NCI-H1436 (cell line): ENCODE results near the gene UQCC5.

Source experiments
- DNase-seq: peaks from one replicate; lab custom pipeline; 2025; lab: John Stamatoyannopoulos, UW

The UQCC5 gene

DNA sequence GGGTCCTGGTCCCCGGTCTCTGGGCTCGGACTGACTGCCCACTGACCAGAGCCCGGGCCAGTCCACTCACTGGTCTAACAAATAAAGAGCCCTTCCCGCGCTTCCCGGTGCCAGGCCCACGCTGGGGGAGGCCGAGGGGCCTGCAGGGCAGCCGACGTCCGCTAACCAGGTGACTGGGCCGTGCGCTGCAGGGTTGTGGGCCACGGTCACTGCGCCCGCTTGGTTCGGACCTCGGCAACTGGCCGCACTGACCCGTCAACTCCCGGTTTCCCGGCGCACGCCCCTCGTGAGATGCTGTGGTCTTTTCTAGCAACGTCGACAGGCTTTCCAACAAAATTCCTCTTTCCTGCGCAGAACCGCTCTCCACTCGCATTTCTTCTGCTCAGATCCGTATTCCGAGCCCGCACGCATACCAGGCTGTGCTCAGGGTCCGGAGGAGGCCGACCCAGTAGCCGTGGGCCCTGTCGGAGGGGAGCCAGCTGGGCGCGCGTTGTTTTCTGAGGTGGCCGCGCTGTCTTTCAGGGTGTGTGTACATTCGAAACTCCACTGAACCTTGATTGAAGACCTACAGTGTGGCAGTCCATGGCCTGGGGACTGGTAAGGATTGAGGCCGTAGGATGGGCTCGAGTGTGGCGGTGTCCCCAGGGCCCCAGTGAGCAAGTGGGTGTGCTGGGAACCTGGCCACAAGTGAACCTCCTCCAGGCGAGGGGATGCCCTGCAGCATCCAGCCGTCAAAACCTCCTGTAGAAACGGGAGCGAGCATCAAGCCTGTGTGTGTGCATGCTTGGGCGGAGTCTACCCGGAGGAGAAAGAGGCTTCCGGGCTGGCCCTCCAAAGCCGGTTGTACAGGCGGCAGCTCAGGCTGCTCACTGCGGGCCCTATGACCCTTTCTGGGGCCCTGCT lies 1.9 kb upstream of the UQCC5 start:
- peak; percentile 9 for DNase-seq

DNA sequence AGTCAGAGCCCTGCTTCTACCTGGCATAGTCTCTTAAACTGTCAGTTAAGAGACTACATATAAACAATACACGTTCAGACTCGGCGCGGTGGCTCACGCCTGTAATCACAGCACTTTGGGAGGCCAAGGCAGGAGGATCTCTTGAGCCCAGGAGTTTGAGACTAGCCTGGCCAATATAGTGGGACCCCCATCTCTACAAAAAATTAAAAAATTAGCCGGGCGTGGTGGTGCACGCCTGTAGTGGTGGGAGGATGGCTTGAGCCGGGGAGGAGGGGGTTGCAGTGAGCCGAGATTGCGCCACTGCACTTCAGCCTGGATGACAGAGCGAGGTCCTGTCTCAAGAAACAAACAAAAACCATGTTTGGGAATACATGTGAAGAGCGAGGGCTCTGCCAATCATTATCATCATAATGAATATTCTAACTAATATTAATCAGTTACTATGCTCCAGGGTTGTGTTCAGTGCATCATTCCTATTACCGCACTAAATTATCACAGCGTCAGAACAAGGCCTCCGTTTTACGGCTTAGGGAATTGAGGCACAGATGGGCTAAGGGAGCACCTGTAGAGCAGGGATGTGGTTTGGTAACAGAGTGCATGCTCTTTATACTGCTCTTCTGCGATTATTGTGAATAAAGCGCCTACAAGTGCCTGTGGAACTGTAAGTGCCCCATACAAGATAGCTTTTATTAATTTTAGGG lies 844 bp upstream of the UQCC5 start:
- no peak for DNase-seq

DNA sequence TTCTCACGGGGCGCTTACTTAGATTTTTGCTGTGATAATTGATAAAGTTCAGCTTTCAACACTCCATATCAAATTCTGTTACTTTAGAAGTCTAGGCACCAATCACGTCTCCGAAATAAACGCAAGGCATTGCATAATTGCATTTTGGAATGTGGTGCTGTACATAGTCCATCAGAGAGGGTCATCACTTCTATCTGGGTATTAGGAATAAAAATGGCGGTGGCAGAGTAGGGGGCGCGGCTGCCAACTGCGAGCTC lies 365 bp upstream of the UQCC5 start:
- DNase-seq, result no peak

DNA sequence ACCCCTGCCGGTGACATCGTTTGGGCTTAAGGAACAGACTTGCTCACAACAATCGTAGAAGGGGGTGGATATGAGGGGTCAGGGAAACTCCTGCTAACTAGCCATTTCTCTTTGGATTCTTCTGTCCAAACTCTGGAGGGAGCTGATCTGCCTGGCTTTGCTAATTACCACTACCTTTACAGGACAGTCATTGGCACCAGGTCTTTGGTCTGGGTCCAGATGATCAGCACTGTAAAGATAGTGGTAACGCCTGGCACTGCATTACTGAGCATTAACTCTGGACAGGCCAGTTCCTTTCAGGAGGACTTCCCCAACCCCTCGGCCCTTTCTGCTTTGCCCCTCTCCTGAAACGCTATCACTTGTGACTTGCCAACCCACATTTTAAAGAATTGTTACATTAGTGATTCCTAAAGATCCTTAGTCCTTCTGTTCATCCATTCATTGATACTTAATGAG lies 788 bp downstream of the UQCC5 start:
- no peak for DNase-seq

DNA sequence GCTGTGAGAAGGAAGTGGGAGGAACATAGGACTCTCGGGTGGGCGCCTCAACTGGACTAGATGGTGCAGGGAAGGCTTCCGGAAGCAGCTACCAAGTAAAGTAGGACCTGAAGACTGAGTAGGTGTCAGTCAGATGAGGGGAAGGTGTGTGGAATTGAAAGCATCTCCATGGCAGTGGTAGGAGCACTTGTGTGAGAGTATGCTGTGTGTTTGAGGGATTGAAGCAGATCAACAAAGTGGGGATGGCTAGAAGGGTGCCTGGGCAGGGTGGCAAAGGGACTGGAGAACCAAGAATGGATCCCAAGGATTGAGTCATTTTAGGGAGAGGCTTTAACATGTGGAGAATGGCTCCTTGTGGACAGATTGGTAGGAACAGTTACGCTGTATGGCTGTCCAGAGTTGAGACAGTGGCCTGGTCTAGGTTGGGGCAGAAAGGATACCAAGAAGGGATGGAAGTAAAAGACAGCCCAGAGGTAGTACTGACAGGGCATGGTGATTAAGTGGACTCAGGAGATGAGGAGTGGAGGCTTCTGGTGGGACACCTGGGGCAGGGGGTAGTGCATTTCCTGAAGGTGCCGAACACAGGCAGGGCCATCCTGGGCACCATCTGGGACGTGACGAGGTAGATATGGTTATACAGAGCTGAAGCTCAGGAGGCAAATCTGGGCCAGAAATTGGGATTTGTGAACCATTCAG lies 1.5 kb downstream of the UQCC5 start:
- DNase-seq, result no peak

DNA sequence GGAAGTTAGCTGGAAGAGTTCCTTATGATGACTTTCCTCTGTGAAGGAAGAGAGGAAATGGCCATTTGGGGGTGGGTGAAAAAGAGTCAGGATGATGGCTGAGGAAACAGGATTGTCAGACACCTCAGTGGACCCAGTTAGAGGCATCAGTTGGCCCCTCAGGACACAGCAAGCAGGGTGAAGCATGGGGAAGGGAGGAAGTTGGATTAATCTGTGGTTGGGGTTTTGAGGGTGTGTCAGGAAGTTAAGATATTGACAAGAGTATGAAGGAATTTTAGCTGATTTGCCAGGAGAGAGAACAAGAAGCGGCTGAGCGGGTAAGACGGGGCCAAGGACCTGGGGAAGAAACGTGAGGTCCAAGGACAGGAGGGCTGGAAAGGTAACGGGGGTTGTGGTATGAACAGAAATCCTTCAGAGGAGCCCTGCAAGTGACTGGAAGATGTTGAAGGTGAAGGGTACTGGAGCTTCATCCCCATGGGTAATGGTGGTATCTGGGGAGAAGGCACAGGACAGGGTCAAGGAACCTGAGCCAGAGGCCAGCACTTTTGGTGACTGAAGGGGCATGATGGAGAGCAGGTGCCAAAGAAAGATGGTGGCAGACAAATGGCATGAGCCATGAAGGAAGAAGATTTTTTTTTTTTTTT lies 2.7 kb downstream of the UQCC5 start:
- no peak for DNase-seq

DNA sequence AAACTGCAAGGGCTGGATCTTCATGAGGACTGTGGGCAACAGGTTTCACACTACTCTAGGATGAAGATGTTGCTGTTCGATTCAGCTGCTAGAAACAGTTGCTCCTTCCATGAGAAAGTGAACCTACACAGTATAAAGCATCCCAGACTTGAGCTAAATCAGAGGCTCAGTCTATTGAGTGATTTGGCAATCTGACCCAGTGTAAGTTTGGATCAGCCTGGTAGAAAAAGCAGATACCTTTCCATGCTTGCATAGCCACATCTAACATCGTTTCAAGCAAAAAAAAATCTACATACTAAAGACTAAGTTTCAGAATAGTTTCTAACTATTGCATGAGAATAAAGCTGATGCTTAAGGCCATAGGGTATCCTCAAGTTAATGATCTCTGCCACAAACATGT lies 4.6 kb downstream of the UQCC5 start:
- no peak for DNase-seq

DNA sequence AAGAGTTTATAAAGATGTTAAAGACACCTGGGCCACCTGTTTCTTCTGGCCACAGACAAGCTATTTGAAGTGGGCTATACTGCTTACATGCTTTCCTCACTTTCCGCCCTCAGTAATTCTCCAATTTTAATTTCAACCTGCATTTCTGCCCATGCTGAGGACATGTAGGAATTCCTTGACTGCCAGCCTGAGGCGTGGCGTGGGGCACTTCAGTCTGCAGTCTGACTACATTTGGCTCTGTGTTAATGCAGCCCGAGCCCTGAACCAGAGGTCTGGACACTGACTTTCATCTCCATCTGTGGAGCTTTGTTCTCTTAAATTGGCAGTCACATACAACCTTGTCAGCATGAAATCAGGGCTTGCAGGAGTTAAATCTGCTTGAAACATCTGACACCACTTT lies 8.5 kb downstream of the UQCC5 start:
- no peak for DNase-seq

DNA sequence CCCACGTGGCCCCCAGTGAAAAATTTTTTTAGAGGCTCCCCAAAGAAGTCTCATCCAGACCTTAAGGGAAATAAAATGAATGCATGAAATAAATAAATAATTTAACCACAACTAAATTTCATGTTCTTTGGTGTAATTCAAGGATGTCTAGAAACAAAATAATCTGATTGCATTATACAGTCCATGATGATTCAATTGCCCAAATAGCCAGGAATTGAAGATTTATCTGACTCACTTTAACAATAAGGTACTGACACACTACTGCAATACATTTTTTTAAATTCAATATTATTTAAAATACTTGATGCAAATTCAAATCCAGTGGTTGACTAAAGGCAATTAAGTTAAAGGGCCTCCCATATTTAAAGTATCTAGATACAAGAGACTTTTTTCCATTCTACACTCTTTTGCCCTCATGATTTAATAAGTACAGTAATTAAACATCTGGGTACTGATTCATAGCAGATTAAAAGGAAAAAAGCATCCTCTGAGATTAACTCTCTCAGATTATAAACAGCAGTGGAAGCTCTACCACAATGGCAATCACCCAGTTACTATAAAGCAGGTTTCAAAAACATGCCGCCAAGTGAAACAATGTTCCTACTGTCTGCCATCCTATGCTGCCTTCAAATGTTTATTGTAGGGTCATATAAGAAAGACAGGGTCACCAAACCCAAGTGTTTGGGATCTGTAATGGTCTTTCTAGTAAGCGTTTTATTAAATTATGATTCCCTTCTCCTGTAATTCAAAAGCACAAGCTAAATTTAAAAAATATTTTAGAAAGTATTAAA lies 9.9 kb downstream of the UQCC5 start:
- DNase-seq, result no peak

DNA sequence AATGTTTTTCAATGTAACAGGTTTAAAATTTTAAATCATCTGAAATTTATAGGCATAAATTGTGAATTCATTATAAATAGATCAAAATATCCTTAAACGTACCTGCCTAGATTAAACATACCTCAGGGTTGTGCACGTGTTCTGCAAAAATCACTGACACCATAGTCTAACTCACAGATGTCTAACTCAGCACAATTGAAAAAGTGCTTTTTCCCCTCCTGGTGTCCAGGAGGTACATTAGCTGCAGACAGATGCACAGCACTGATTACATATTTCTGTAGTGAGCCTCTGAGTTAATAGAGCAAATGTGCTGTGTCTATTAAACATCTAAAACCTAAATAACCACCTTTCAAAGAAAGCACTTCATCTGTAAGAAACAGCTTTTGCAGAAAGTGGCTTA lies 10.7 kb downstream of the UQCC5 start:
- DNase-seq, result no peak

DNA sequence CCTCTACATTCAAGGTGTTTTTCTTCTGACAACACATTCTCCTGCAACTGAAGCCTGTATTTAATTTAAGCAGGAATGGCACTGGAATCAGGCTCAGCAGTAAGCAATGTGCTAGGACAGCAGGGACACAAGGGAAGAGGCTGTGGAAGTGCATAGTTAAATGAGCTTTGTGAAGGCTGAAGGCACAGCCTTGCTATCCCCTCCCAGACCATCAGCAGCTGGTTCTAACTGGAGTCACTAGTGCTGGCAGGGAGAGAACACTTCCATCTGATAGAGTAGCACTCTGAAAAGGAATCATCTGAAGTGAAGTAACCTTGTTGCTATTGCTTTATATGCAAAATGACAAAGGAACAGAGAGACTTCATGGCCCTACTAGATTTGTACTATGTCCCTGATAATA lies 14.7 kb downstream of the UQCC5 start:
- DNase-seq, result no peak

DNA sequence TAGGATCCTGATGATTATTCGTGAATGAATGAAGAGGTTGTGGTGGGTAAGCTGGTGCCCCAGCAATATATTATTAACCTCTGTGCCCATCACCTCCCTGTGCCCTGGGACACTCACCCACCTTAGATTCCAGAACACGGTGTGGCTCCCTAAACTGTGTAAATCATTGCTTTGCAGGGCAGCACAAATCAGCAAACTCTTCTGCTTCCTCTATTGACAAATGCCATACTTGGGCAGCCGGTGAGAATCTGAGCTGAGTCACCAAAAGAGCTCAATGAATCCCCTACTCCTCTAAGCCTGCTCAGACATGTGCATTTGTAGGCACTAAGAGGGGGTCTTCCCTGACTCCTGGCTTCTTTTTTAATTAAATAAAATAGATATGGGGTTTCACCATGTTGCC lies 15.7 kb downstream of the UQCC5 start:
- DNase-seq, result no peak

DNA sequence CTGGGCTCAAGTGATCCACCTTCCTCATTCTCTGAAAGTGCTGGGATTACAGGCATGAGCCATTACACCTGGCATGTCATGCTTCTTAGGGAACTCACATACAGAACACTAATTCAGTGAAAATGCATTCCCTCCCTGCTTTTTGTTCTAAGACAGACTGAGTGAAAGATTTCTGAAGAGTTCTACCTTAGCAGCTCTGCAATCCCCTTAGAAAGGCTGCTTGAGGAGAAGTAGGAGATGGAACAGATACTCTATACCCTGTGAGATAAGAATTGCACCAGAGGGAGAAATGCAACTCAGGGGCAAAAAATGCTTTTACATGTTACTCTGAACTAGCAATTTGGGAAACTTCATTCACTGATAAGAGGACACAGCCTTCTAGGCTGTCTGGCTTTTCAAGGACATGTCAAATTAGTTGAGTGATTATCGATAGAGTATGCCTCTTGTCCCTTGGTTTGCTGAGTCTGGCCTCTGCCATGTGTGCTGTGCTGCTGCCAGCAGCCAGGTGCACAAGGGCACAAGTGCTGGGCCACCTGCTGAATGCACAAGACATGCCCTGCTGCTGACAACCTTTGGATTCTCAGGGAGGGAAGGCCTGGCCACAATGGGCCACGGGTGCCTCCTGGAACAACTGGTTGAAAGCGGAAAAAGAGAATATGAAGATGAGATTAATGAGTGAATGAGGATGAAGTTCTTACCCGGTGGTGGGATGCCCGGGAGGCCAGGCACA lies 17.8 kb downstream of the UQCC5 start:
- DNase-seq, result no peak

DNA sequence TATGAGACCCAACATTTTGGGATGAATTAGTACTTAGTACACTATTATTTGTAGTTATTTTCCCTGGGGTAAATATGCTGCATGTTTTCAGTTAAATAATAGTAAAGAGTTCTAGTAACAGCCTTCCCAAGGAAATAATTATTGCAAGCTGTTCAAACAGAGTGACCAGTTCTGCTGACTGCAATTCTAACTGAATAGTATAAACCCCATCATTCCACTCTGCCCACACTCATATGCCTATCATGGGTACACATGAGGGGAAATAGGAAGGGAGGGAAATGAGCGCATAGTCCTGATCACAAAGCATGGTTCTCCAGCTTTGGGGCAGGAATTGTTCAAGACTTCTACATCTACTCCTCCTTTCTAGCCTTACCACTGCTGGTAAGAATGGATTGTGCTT lies 18.7 kb downstream of the UQCC5 start:
- DNase-seq, result no peak

DNA sequence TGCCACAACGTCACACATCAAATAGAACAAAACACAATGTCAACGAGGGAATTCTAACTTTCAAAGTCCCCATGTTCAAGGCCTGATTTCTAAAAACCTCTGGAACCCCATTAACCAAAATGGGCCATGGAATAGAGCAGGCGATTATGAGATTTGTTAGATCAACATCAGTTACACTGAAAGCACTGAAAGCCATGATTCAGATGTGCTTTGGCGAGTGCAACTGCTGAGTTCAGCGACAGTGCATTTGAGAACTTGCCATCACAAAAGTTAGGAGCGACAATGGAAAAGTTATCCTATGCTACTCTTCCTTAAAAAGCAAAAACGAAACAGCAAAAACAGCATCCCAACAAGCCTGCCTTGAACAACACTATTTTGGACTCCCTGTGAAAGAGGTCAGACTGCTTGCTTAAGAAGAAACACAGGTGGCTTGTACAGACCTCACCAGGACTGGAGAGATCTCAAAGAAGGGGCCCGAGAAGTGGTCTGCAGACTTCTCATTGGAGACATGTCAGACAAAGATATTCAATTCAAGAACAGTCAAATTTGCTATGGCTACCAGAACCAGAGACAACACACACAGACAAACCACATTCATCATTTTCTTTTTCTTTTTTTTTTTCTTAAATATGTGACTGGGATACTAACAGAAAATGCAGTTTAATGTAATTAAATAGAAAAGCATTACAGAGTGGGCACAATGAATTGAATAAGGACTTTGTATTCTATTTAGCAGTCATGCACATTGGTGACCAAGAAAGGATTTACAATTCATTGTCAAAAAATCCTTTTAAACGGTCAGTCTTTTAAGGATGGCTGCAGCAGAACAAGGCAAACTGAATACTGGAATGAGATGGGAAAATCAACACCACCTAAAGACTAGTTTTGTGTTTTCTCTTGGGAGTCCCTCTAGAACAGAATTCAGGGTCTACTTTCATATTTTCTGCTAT lies 20.9 kb downstream of the UQCC5 start:
- DNase-seq, result no peak

DNA sequence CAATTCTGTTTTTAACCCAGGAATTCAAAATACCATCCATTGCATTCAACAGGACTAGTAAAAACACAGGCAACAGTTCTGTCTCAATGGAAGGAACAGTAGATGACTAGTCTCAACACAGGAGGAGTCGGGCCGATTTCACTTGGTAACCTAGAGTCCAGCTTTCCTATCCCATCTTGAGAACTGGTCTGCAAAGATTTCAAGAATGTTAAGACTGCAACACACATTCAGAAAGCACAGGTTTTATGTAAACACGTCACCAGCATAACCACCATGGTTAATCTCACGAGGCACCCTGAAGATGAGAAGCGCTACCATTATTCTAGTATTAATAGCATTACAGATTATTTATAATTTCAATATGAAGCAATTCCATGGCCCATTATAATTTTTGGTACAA lies 22.0 kb downstream of the UQCC5 start:
- DNase-seq, result no peak

DNA sequence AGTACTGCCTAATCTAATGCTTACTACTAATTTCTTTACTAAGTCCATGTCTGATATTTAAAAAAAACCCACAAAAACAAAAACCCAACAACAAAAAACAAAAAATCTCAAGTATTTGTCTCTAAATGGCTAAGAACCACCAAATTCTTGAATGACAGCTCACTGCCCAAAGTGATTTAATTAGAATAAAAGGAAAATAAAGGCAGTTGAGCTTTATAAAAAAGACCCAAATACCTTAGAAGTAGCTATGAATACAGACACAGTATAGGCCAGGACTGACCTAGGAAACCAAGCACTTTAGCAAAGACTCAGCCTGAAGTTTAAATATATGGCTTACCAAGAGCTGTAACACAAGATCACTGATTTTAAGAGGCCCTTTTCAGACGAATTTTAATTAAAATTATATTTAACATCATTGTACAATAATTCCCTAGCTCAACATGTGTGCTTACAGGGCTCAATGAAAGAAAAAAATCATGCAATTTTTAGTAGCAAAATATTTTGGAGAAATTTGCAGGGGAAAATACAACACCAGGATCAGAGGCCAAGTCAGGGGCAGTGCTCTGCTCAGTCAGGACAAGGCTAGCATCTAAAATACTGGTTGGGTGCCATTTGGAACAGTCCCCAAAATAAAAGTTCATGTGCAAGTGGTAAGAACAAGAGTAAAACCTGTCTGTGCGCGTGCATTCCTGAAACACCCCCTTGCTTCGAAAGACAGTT lies 24.8 kb downstream of the UQCC5 start:
- DNase-seq, result no peak

DNA sequence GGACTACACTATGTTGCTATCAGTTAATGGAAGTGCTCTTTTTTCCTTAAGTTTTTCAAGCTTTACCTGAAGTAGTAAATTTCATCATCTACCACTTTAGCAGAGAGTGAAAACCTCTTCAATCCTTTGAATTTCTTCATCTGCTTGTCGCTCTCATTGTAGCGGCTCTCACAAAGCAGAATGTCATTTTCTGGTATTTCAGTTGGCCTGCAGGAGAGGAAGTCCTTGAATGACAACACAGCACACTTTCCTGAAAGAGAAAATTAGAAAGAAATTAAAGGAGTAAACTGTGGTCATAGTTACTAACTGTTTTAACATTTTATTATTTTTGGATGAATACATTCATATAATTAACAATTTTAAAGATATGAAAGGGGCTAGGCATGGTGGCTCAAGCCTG lies 27.6 kb downstream of the UQCC5 start:
- DNase-seq, result no peak

DNA sequence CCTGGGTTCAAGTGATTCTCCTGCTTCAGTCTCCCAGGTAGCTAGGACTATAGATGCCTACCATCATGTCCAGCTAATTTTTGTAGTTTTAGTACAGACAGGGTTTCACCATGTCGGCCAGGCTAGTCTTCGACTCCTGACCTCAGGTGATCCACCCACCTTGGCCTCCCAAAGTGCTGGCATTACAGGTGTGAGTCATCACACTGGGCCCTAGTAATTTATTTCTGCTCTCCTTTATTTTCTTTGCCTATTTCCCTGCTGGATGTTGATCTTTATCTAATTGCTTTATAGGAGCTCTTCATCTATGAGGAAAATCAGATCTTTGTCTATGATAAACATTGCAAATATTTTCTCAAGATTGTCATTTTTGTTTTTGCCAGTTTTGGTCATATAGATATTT lies 31.7 kb downstream of the UQCC5 start:
- no peak for DNase-seq
